Measurements from ENCODE around the gene TRIM60.

The TRIM60 gene

DNA sequence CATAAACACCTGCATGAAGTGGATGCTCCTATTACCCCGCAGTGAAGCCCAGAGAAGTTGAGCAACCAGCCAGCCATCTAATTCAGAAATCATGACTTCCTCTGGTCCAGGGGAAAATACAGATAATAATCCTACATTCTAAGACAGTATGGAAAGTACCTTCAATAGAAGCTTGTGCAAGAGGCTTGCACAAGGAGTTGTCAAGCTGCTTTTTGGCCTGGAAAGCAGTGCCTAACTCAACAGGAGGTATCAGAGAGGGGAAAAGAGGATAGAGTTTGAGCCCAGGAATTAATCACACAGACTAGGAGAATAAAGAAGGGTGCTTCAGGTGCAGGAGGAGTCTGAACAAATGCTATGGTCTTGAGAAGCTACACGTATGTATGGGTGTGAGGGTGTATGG lies 54.1 kb downstream of the TRIM60 start:
- TF ChIP-seq, protein P1, sequence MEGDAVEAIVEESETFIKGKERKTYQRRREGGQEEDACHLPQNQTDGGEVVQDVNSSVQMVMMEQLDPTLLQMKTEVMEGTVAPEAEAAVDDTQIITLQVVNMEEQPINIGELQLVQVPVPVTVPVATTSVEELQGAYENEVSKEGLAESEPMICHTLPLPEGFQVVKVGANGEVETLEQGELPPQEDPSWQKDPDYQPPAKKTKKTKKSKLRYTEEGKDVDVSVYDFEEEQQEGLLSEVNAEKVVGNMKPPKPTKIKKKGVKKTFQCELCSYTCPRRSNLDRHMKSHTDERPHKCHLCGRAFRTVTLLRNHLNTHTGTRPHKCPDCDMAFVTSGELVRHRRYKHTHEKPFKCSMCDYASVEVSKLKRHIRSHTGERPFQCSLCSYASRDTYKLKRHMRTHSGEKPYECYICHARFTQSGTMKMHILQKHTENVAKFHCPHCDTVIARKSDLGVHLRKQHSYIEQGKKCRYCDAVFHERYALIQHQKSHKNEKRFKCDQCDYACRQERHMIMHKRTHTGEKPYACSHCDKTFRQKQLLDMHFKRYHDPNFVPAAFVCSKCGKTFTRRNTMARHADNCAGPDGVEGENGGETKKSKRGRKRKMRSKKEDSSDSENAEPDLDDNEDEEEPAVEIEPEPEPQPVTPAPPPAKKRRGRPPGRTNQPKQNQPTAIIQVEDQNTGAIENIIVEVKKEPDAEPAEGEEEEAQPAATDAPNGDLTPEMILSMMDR (IDR thresholded peaks at IDR 0.05; ENCODE audit: insufficient read depth, low read depth, low read length, missing control alignments): no peak
- H3K4me3 ChIP-seq (ENCODE audit: low read depth, low read length): no peak overlapping the region
- DNase-seq (ENCODE audit: low read depth): no peak

DNA sequence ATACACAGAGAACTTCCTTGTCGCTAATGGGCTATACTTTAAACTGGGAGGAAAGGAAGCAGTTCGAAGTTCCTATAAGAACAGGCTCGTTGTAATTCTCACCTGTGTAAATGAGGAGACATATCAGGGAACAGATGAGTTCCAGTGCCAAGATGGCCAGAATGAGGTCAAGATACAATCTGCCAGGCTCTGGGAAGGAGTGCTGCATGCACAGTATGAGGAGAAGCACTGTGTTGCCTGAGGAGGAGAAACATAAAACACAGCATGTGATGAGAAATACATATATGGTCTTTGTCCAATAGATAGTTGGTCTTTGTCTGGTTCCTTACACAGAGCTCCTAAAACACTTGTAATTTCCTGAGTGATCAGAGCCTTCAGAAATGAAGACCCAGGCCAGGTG lies 56.6 kb downstream of the TRIM60 start:
- H3K4me3 ChIP-seq (ENCODE audit: low read depth, low read length): no peak overlapping the region
- TF ChIP-seq, protein P1 (IDR thresholded peaks at IDR 0.05; ENCODE audit: insufficient read depth, low read depth, low read length, missing control alignments): no peak
- no peak for DNase-seq (ENCODE audit: low read depth)
